Activated CD4-positive, alpha-beta T cell treated with anti-CD3 and anti-CD28 coated beads for 36 hours (primary cell): ENCODE results near the gene FRMD4A. TPM values are rescaled to one million over a fixed set of nuclear protein-coding genes. Genes with fewer than 3 reads are reported as not detected.

Experiments used
- ATAC-seq: fragments of 200-7000 bp; cut with Tn5 transposase; one replicate; pipeline ENCODE4 v1.10.0; 2021; ENCODE audit warnings: mild to moderate bottlenecking, moderate library complexity
- CTCF ChIA-PET: fragments of 350-600 bp; sonication (Branson Sonifier 250); formaldehyde crosslinking; loops from one replicate; lab custom pipeline; 2021; ENCODE audit warnings: antibody characterized with exemption; lab: Charles Lee
- POLR2A ChIA-PET: fragments of 350-600 bp; sonication (Branson Sonifier 250); formaldehyde crosslinking; loops from one replicate; lab custom pipeline; 2021; ENCODE audit warnings: antibody characterized with exemption, inconsistent platforms; lab: Charles Lee
- DNase-seq: peaks from one replicate; pipeline ENCODE4 v3.0.0-alpha.2; 2020
- H3K27ac Mint-ChIP-seq: one replicate; pipeline ENCODE4 v1.8.0; 2021; ENCODE audit warnings: mixed read lengths
- H3K27me3 Mint-ChIP-seq: one replicate; pipeline ENCODE4 v1.8.0; 2021; ENCODE audit warnings: mixed read lengths
- H3K36me3 Mint-ChIP-seq: one replicate; pipeline ENCODE4 v1.8.0; 2021; ENCODE audit warnings: low read depth, mixed read lengths
- H3K4me1 Mint-ChIP-seq: one replicate; pipeline ENCODE4 v1.8.0; 2021; ENCODE audit warnings: mixed read lengths
- H3K4me3 Mint-ChIP-seq: one replicate; pipeline ENCODE4 v1.8.0; 2021; ENCODE audit warnings: mild to moderate bottlenecking, moderate library complexity, mixed read lengths
- H3K9me3 Mint-ChIP-seq: one replicate; pipeline ENCODE4 v1.8.0; 2021; ENCODE audit warnings: low read depth, mixed read lengths
- intact Hi-C, 2 experiments: fragments of 100-400 bp; cut with DNase I in 1 of 2; cut with micrococcal nuclease in 1 of 2; formaldehyde crosslinking; loops; one replicate each; pipeline versions ENCODE4 v1.14.2 to v1.15.1; 2022 to 2024; cut with DNase I, micrococcal nuclease
- total RNA-seq, 2 experiments: library from RNA; stranded (reverse); gene quantifications; one replicate each; pipeline ENCODE4 v1.2.3, GENCODE V29; 2021

Gene FRMD4A
- total RNA-seq, 2 experiments from 2014 or later = 0.85 to 1.3 TPM

DNA sequence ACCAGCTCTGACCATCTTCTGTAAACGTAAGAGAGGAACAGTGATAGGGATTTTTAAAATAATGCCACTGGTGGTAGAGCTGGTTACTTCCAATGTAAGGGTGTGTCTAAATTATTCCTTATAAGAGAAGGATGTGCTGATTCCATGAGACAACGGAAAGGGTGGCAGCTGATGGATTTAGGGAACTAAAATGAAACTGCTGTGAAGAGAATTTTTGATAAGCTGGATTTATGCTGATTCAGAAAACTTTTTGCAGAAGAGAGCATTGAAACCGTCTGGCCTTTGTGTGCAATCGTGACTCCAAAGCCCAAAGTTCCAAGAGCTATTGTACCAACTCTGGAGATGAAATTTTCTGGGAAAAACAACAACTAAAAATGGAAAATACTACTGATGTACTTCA is 443.0 kb downstream of the FRMD4A start:
- Mint-ChIP-seq H3K36me3 (no peaks in the 10 kb centered on the region), H3K27me3 (peaks cover 45% of the 10 kb centered on the region), H3K27ac (no peak overlapping the region), H3K4me1 (peaks cover 19% of the 10 kb centered on the region), H3K9me3 (no peaks in the 10 kb centered on the region), H3K4me3 (no peak overlapping the region)
- POLR2A ChIA-PET = no interaction called here
- no peak for ATAC-seq
- intact Hi-C loops = no loop called here
- DNase-seq = no peak
- CTCF ChIA-PET = interaction anchor here (1.0 kb wide), 1 partner anchor 10 kb away, joined by 3 read pairs; no protein-coding TSS in a partner anchor

DNA sequence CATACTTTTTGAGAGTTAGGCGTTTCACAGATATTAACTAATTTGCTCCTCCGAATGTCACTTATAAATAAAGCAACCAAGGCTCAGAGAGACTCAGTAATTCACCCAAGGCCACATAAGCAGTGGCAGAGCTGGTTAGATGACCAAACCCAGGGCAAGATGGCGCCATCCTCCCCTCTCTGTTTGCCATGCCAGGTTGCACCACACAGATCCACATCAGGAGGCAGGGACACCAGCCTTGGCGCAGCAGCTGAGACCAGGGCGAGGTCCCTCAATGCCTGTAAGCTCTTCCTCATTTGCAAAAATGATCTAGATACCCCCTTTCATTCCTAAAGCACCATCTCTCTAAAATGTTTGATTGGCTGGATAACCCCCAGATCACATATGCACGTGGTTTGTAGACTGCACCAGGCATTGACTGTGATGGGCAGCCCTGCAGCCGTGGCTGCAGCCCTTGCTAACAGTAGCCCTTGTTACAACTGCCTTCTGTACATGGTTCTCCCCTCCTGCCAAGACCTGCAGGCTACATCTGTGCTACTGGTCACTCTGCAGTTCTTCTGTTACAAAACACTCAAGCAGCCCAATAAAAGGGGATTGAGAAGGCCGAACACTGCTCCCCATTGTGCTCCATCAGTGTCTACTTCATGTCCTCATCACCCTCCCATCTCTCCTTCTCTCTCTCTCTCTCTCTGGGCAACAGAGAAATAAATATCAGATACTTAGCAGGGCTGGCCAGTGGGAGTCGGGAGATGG is 445.3 kb downstream of the FRMD4A start:
- H3K9me3 Mint-ChIP-seq = no peaks in the 10 kb centered on the region
- POLR2A ChIA-PET = no interaction called here
- H3K4me3 Mint-ChIP-seq = no peak overlapping the region

DNA sequence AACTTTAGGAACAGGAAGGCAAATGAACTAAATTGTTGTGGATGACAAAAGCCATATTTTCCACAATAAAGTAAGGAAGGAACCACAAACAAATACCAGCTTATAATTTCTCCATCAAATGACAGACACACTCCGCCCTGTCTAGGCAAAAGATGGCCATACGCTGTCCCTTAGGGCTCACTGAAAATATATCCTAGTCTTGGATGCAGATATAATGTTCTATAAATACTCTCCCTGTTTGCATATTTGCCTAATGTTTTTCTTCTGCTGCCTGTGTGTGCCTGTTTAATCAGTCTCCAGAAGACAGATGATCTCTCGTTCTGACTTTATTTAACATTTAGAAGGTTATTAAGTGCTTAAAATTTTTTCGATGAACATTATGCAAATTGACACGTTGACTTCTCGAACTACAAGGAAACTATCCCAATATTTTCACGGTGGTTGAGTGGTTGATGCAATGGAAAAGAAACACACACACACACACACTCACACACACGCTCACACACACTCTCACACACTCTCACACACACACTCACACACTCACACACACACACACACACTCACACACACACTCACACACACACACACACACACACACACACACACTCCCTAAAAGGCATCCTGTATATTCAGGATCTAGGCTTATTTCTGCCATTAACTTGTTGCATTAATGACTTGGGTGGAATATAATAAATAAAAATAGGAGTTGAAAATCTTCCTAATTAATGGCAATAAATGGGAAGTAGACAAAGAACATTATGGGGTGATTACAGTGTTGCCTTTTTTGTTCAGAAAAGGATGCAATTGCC is 446.9 kb downstream of the FRMD4A start:
- no peak overlapping the region for H3K27ac Mint-ChIP-seq
- ATAC-seq = no peak
- peaks cover 15% of the 10 kb centered on the region for H3K27me3 Mint-ChIP-seq
- CTCF ChIA-PET = no interaction called here
- POLR2A ChIA-PET = no interaction called here
- intact Hi-C loops = no loop called here
- H3K4me1 Mint-ChIP-seq = peaks cover 5% of the 10 kb centered on the region
- H3K4me3 Mint-ChIP-seq = no peak overlapping the region
- H3K36me3 Mint-ChIP-seq = no peaks in the 10 kb centered on the region
- DNase-seq = no peak
- H3K9me3 Mint-ChIP-seq = no peaks in the 10 kb centered on the region

More for the DNA sequence above, 445.3 kb downstream of the FRMD4A start:
- ATAC-seq (no peak), DNase-seq (no peak)
- CTCF ChIA-PET = no interaction called here
- Mint-ChIP-seq H3K27ac (no peak overlapping the region), H3K4me1 (peaks cover 7% of the 10 kb centered on the region), H3K36me3 (no peaks in the 10 kb centered on the region), H3K27me3 (peaks cover 30% of the 10 kb centered on the region)
- intact Hi-C loops = no loop called here

DNA sequence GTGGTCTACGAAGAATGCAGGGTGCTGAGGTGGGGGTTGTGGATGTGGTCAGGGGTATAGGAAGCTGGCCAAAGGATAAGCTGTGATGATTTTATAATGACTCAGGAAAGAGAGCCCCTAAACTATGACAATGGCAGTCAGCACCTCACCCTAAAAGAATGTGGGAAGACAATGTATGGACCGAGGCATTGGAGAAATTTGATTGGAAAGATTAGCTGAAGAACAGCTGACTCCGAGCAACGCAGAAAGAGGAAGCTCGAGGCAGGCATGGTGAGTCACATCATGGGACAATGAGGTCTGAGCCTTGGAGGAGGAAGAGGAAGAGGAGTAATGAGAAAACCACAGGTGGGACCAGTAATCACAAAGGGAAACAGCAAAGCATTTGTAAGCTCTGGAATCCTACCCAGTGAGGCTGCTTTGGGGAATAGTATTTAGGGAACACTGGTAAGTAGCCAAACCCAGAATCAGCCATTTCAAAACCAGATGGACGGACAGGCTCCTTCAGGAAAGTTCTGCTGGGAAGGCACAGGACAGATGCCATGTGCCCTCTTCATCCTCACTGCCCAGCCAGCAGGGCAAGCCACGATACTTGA is 448.5 kb downstream of the FRMD4A start:
- Mint-ChIP-seq H3K36me3 (no peaks in the 10 kb centered on the region), H3K27me3 (peaks cover 5% of the 10 kb centered on the region), H3K4me1 (peaks cover 5% of the 10 kb centered on the region), H3K9me3 (no peaks in the 10 kb centered on the region), H3K27ac (no peak overlapping the region), H3K4me3 (no peak overlapping the region)
- DNase-seq (no peak), ATAC-seq (no peak)
- ChIA-PET CTCF (no interaction called here), POLR2A (no interaction called here)
- intact Hi-C loops = no loop called here

DNA sequence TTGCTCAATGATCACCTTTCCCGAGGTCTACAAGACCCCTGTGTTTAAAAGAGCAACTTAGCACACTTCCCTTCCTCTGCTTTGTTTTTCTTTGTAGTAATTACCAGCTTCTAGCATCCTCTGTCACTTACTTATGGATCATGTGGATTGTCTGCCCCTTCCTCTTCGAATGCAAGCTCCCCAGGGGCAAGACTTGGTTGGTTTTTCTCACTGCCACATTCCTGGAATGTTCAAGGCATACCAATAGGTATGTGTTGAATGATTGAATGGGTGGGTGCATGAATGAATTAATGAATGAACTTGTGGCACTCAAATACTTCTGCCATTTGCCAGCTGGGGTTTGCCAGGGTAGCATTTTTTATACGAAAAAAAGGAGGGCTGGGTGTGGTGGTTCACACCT is 450.0 kb downstream of the FRMD4A start:
- Mint-ChIP-seq H3K9me3 (no peaks in the 10 kb centered on the region), H3K4me1 (no peaks in the 10 kb centered on the region), H3K27ac (no peak overlapping the region), H3K27me3 (peaks cover 5% of the 10 kb centered on the region), H3K4me3 (no peak overlapping the region), H3K36me3 (no peaks in the 10 kb centered on the region)
- CTCF ChIA-PET = no interaction called here
- DNase-seq (no peak), ATAC-seq (no peak)
- intact Hi-C loops = no loop called here
- POLR2A ChIA-PET = no interaction called here

DNA sequence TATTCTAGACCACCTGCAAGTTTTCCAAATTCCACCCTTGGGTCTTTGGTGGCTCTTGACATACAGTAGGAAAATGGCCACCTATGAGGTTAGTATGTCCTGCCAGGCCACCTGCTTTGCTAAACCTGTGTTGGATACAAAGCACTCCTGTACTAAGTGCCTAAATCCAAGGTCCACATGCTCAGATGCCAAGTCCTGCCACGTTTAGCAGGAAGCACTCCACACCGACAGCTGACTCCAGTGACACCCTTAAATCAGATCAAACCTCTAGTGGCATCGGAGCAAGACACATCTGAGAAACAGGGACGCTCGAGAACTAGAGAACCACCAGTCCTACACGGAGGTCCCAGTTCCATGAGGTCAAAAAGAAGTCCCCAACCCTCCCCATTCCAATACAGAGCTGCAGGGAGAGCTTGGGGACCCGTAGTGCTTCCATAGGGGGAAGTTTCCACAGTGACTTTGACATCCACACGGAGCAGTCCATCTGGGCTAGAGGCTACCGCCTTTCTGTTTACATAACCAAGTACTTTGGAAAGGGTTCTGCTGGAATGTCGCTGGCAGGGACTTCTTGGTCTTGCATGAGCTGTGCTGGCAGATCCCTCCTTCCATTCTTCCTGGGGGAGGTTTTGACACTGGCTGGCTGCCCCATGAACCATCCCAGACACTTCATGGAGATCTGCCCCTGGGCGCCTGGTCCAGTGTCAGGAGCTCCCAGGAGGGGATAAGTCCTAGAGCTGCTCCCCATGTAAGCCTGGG is 453.4 kb downstream of the FRMD4A start:
- Mint-ChIP-seq H3K36me3 (no peaks in the 10 kb centered on the region), H3K9me3 (no peaks in the 10 kb centered on the region), H3K4me1 (peaks cover 6% of the 10 kb centered on the region), H3K27me3 (no peaks in the 10 kb centered on the region), H3K4me3 (no peak overlapping the region), H3K27ac (no peak overlapping the region)
- ChIA-PET CTCF (no interaction called here), POLR2A (no interaction called here)
- no peak for DNase-seq
- ATAC-seq = no peak
- intact Hi-C loops = no loop called here

DNA sequence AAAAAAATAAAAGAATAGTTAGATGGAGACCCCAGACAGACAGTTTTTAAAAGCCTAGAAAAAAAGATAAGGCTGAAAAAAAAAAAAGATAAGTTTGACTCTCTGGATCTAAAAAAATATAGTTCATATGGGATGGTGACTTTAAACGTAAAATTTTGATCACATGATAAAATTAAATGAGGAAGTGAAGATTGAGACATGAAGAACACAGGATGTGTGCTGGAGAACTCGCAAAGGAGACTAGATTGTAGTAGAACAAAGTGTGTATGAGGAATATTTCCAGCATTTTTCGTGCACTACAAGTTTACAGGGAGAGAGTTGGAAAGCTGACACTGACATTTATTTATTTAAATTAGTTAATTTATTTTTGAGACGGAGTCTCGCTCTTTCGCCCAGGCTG is 457.5 kb downstream of the FRMD4A start:
- Mint-ChIP-seq H3K27me3 (no peaks in the 10 kb centered on the region), H3K9me3 (no peaks in the 10 kb centered on the region), H3K27ac (no peak overlapping the region), H3K36me3 (no peaks in the 10 kb centered on the region), H3K4me1 (peaks cover 13% of the 10 kb centered on the region), H3K4me3 (no peak overlapping the region)
- intact Hi-C loops = no loop called here
- POLR2A ChIA-PET = no interaction called here
- CTCF ChIA-PET = no interaction called here
- ATAC-seq (no peak), DNase-seq (no peak)

DNA sequence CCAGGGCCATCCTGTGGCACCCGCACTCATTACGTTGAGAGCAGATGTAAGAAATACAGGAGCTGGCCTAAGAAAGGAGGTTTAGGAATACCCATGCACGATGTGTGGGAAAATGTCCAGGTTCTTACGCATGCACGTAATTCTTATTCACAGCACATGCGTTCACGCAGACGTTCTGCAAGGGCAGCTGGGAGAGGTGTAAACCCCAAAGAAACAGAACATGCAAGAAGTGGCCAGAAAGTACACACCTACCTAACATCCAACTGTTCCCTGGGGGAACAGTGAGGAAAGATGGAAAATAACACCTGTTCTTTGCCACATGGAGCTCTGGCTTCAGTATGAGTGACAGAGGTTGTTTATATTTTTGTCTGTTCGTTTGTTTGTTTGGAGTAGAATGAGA is 458.3 kb downstream of the FRMD4A start:
- Mint-ChIP-seq H3K36me3 (no peaks in the 10 kb centered on the region), H3K27me3 (no peaks in the 10 kb centered on the region), H3K27ac (no peak overlapping the region), H3K4me3 (no peak overlapping the region), H3K4me1 (peaks cover 13% of the 10 kb centered on the region), H3K9me3 (no peaks in the 10 kb centered on the region)
- ChIA-PET POLR2A (no interaction called here), CTCF (interaction anchor here (1.1 kb wide), 1 partner anchor 213 kb away, joined by 3 read pairs; no protein-coding TSS in a partner anchor)
- no peak for ATAC-seq
- no peak for DNase-seq
- intact Hi-C loops = no loop called here

DNA sequence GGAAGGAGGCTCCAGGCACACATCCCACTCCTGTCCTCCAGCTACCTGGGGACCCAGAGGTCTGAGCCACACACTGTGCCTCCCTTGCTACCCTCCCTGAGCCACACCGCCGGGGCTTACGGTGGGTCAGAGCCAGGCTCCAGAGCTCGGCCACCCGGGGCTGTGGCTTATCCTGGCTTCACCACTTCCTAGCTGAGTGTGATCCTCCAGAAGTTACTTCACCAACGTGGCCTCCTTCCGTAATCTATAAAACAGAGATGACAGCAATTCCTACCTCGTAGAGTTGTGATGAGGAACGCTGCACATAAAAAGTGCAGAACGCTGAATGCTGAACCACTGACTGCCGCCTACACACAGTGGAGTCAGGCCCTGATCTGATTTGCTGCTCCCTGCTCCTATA is 458.9 kb downstream of the FRMD4A start:
- no peaks in the 10 kb centered on the region for H3K9me3 Mint-ChIP-seq
- DNase-seq (no peak), ATAC-seq (no peak)
- H3K4me3 Mint-ChIP-seq = no peak overlapping the region
- CTCF ChIA-PET = interaction anchor here (1.1 kb wide), 1 partner anchor 212 kb away, joined by 3 read pairs; no protein-coding TSS in a partner anchor
- no peak overlapping the region for H3K27ac Mint-ChIP-seq
- H3K4me1 Mint-ChIP-seq = peaks cover 13% of the 10 kb centered on the region
- POLR2A ChIA-PET = no interaction called here
- H3K27me3 Mint-ChIP-seq = no peaks in the 10 kb centered on the region
- H3K36me3 Mint-ChIP-seq = no peaks in the 10 kb centered on the region
- intact Hi-C loops = no loop called here

DNA sequence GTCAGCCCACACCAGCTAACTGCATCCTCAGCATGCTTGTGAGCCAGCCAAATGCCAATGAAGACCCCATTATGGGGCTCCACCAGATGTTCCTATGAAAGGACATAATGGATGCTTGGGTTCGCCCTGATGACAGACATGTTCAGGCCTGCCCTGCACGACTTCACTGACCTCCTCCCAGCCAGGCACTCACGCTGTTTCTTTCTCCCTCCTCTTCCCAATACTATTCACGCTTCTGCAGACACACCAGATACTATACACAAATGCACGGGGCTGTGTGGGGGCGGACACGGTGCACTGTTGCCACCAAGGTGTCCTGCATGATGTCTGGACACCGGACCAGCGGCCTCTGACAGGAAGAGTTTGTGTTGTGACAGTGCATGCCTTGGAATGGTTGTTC is 459.7 kb downstream of the FRMD4A start:
- no peak for ATAC-seq

DNA sequence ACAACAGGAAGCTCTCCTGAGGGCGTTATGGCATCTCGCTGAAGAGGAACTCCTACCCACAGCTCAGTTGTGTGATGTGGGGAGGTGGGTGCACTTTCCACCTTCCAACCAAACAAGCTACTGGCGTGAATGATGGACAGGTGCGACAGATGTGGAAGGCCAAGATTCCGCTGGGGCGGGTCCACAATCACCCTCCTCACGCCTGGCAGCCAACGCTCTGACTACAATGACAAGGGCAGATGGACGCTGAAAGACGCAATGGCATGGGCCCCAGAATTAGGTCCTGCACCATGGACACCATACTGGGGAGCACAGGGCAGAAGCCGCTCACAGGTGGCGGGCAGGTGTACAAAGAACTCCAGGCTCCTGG is 461.4 kb downstream of the FRMD4A start:
- H3K4me1 Mint-ChIP-seq = peaks cover 14% of the 10 kb centered on the region
- H3K27me3 Mint-ChIP-seq = no peaks in the 10 kb centered on the region
- H3K4me3 Mint-ChIP-seq = no peak overlapping the region
- no peaks in the 10 kb centered on the region for H3K36me3 Mint-ChIP-seq
- ChIA-PET CTCF (interaction anchor here (0.5 to 0.6 kb wide), 2 partner anchors 75 to 834 kb away, joined by 3 to 4 read pairs; no protein-coding TSS in a partner anchor), POLR2A (no interaction called here)
- ATAC-seq (no peak), DNase-seq (no peak)
- no peaks in the 10 kb centered on the region for H3K9me3 Mint-ChIP-seq
- H3K27ac Mint-ChIP-seq = no peak overlapping the region
- intact Hi-C loops = no loop called here

More for the DNA sequence above, 459.7 kb downstream of the FRMD4A start:
- Mint-ChIP-seq H3K36me3 (no peaks in the 10 kb centered on the region), H3K4me3 (no peak overlapping the region), H3K4me1 (peaks cover 13% of the 10 kb centered on the region), H3K27ac (no peak overlapping the region), H3K9me3 (no peaks in the 10 kb centered on the region), H3K27me3 (no peaks in the 10 kb centered on the region)
- ChIA-PET CTCF (no interaction called here), POLR2A (no interaction called here)
- intact Hi-C loops = no loop called here
- DNase-seq = no peak
